Measurements from ENCODE around the gene PPP1R12A.
"Not testable (repeated sequence)": the region's sequence is repeated elsewhere in the genome, so short reads cannot be mapped to it uniquely, and the experiment has no call there.

PPP1R12A gene

DNA sequence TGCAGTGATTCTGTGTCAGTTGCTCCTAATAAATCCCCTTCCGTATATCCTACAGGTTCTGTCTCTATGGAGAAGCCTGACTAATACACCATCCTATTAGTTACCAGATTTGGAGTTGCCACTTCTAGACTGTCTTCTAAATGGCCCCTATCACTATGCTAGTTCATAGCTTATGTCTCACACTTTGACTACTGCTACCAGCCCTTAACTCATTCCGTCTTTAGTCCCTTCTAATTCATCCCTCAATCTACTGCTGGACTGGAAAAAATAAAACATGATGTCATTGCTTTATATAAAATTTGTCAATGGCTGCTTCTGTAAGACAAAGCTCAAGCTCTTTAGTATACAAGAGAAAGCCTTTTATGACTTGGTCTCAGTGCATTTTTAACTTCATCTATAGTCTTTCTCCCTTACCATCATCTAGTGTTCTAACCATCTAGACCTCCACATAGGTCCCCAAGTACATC lies 99.5 kb downstream of the PPP1R12A start:
- no peak for DNase-seq

DNA sequence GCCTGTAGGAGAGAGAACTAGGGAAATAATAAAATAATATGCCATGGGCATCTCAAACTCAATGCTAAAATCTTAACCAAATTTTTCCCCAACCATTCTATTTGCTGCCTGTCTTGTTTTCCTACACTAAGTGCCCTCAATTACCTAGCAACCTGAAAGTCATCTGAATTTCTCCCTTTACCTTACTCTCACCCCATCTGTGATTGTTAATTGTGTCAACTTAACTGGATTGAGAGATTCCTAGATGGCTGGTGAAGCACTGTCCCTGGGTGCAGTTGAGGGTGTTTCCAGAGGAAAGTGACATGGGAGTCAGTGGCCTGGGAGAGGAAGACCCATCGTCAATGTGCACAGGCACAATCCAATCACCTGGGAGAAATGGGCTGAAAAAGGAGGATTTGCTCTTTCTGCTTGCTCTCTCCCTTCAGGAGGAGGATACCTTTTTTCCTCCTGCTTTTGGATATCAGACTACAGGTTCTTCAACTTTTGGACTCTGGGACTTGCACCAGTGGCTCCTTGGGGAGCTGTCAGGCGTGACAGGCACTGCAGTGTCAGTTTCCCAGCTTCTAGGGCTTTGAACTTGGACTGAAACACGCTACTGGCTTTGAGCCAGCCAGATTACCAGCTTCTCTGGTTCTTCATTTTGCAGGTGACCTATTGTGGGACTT lies 100.1 kb downstream of the PPP1R12A start:
- DNase-seq, result no peak

DNA sequence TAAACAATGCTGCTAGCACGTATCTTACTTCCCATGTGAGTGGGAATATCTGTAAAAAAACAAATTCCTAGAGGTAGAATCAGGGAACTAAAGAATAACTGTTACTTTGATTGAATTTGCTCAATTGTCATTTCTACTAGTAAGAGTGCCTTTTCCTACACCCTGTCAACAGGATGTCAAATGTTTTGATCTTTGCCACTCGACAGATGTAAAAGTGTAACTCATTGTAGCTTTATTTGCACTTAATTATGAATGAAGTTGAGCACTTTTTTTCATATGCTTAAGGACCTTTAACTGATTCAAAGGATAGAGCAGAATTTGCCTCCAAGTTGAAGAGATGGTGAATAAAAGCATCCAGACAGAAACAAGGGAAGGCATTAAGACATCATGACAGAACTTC lies 104.5 kb downstream of the PPP1R12A start:
- no peak for DNase-seq

DNA sequence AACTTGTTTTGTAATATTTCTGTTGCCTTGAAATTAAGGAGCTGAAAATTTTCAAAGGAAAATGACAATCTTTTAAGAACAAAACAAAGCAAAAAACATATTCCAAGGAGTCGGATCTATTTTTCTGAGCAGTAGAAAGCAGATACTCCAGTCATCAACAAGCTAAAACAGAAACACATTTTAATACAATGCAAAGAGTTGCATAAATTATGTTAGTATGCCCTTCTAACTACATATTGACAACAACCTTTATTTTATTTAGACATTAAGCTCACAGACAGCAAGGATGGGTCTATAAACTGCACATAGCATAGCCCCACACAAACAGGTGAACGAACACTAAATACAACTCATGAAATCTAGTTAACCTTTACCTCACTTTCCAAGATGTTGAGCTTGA lies 106.0 kb downstream of the PPP1R12A start:
- DNase-seq, result no peak

DNA sequence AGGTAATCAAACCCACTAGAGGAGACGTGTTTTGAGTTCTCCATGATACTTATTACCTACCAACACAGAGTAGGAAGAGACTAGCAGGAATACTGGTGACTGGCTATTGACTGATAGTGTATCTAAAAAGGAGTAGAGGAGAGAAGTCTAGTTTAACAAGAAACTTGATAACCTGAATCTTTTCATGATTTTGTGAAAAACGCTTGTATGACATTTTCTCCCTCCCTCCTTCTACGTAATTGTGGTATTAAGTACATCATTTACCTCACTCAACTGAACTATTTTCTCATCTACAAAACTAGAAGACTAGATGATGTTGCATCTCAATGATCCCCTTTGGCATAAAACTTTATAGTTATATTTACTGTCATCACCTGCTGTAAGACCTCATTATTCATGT lies 107.4 kb downstream of the PPP1R12A start:
- no peak for DNase-seq

DNA sequence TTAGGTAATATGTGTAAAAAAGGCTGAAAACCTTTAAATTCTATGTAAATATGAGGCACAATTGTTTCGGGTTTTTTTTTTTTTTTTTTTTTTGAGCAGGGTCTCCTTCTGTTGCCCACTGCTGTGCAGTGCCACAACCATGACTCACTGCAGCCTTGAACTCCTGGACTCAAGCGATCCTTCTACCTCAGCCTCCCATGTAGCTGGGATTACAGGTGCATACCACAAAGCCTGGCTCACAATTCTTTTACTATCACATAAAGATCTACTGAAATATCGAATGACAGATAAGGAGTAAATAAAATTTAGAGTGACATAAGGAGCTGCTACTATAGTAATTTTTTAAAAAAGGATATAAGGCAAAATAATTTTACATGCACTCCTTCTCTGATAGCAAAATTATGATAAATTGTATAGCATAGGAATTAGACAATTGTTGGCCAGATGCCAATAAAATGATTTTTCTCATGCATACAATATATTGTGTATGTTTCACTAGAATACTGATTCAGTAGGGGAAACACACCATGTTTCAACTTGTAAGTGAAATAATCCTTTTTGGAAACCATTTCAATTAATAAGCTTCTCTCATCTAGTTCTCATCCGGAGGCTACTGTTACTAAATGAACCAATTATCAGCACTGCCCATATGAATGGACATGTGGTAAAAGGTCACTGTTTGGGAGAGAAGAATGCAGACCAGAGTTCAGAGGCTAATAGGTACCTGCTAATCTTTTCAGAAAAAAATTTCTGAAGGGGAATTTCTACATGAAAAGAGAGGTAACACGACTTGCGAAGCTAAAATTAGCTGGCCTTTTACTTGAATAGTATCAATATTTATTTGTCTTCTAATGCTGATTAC lies 108.4 kb downstream of the PPP1R12A start:
- DNase-seq, result no peak

DNA sequence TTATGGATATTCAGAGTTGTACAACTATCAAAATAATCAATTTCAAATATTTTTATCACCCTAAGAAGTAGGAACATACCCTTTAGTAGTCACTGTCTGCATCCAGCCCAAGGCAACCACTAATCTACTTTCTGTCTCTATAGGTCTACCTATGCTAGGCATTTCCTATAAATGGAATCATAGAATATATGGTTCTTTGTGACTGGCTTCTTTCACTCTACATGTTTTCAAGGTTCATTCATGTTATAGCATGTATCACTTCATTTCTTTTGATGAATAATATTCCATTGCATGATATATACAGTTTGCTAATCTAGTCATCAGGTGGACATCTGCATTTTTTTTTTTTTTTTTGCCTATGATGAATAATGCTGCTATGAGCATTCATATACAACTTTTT lies 112.4 kb downstream of the PPP1R12A start:
- no peak for DNase-seq

DNA sequence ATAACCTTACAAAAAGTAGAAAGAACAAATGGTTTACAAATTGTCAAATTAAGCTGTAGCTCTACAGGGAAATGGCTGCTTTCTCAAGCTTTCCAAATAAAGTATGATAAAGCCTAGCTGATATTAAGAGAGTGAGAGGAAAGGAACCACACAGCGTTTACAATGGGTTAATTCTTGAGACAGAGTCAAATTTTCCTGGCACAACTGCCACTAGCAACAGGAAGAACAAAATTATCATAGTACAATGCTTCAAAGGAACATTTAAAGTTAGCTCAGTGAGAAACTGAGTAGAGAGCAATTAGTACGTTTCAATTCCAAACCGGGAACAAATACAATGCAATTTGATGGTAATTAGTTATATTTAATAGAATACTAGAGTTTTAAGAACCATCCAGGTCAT lies 116.0 kb downstream of the PPP1R12A start:
- no peak for DNase-seq

DNA sequence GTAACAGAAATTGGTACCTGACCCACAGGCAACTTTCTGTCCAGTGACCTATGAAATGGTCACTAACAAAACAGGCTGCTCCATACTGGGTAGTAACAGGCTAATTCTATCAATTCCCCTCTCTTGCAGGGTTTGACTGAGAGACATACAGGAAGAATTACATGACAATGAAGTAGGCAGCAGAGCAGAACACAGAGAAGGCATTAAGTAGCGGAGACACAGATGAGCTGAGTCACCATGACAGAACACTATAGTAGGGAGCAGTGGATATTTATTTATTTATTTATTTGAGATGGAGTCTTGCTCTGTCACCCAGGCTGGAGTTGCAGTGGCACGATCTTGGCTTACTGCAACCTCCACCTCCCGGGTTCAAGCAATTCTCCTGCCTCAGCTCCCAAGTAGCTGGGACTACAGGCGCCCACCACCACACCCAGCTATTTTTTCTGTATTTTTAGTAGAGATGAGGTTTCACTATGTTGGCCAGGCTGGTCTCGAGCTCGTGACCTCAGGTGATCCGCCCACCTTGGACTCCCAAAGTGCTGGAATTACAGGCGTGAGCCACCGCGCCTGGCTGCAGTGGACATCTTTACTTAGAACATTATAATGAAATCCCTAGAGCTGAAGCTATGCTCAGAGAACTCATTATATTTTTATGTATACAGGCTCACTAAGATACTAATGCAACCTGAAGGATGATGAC lies 150.4 kb downstream of the PPP1R12A start:
- not testable (repeated sequence) for DNase-seq

DNA sequence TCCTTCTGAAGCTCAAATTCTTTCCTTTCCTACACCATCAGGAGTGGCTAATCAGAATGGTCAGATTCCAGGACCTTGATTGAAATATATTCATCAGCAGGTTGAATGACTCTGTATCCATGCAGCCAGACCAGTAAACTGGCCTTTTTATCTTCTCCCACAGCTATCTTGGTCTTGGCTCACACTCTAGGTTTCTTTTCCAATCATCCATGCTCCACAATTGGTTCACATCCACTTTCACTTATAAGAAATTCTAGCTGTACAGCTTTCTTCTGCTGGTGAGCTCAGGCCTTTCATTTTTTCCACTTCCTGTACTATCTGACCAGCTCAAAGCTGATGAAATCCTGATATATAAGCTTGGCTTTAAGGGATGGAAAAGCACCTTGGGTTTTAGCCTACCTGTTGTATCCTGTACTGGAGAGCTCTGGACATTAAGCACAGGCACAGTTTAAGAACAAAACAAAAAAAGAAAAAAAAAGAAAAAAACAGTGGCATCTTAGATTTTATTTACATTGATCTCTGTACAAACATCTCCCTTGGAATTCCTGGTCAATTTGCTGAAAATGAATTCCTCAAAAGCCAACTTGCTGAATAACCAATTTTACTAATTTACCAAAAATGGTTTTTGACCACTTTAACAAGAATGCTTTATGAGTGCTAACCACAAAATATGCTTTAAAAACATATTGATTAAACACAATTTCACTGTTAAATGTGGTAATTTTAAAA lies 152.6 kb downstream of the PPP1R12A start:
- no peak for DNase-seq

DNA sequence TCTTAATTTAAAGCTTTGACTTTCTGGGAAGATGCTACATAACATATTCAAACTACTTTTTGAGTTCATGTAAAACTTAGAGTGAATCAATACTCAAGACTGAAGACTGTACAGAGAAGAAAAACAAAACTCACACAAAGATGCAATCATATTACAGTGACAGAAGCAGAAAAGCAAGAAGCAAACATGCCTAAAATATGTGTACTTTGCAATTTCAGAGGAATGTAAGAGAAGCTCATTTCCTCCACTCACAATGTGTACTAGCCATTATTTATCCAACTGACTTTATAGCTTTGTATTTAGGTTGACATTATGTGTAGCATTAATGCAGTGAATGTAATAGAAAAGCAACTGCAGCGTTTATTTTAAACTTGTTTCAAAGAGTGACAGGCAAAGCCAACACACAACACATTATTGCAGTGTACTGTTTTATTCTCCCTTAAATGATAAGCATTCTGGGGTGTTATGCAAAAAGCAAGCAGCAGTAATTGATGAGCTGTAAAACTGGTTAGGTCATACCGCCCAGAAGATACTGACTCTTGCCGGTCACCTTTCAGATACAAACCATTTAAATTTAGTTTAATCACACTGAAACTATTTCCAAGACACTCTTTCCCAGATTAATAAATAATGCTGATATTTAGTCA lies 156.0 kb downstream of the PPP1R12A start:
- no peak for DNase-seq

DNA sequence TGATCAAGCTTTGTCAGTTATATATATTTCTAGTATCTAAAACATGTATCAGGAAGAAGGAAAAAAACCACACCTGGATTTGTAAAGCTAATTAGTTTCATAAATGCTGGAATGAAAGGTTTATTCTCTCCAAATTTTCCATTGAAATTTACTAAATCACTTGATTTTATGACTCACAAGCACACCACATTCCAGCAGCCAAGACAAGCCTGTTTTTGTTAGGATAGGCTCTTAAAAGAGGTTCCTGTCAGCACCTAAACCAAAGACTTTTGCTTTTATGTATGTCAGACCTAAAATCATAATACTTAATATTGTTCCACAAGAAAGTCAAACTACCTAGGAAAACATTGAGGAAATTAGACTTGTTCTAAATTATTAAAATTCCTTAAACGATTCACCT lies 158.8 kb downstream of the PPP1R12A start:
- DNase-seq, result no peak

DNA sequence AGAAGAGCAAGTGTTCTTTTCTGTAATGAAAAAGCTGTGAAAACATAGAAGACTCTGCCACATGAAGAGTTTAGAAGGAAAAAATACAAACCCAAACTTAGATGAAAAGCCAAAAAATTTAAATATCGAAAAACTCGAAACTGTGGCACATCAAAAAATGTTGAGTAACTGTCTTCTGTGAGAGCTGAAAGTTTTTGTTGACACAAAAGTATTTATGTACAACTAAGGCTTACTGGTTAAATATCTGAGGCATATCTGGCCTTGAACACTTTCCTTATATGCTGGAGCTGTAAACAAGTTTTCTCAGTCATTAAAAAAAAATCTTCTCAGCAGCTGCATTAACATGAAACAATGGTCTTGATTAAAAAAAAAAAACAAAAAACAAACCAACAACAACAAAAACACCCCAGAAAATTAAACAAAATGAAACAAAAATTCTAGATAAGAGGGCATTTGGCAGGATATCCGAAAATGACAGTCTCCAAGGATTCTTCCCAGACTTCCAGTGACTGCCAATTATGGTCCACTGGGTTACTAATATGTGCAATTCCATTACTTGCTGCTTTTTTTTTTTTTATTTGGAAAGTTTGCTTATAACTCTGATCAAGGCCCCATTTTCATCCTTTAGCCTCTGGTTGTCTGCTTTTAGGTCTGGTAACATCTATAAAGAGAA lies 159.4 kb downstream of the PPP1R12A start:
- no peak for DNase-seq

DNA sequence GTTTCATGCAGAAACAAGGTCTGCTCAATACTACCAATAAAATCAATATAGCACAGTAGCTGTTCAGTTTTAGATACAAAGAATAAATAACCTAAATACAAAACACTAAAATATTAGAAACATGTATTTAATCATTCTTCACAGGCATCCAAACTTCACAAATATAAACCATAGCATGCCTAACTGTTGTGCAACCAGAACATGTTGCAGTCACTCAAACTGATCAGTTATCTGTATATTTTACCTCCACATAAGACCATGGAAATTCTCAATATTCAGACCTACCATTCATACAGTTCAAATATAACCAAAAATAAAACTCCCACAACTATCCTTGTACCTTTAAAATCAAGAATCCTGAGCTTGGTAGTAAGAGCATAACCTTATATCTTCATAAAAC lies 161.0 kb downstream of the PPP1R12A start:
- no peak for DNase-seq

DNA sequence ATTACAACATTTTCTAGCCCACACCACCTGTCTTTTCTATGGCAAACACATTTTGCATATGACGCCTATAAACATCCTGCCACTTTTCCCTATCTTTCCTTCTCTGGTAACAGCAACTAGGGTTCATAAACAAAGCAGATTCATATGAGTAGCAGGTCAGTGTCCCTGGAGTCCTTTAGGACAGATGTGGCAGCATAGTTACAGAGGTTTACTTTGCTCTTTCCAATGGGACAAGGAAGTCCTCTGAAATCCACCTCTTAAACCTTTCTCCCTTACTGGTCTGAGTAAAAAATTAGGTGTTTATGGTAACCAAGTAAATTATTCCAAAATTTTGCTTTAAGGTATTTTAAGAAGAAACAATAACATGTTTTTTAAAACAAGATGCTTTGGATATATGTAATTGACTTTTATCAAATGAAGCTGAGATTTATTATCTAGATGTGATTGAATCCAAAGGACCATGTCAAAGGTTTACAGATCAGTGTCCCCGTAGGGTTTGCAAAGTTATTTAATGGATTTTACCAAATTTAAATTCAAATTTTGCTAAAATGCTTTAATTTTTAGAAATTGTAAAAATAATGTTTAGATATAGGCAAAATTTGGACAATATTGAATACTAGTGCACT lies 164.9 kb downstream of the PPP1R12A start:
- no peak for DNase-seq

DNA sequence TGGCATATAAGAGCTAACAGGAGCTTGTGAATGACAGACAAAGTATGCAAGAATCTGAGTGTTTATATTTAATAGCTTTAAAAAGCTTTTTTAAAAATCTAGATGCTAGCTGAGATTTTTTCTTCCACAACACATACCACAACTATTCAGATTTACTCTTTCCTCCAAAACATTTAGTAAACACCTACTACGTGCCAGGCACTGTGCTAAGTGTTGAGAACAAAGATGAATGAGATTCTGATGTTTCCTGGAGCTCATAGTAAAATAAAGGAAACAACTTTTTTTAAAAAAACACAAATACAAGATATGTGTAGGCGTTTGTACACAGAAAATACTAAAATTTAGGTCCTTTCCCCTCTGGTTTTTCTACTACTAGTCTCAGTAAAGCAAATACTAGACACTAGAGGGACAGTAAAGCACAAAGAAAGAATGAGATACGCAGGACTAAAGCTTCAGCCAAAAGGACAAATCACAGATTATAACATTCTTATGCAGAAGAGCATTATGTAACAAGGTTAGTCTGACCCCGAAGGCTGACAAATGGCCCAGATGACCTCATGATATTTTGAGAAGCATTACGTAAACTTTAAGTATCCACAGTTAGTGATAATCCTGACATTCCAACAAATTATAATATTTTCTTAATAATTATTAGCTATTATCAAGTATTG lies 165.6 kb downstream of the PPP1R12A start:
- no peak for DNase-seq

DNA sequence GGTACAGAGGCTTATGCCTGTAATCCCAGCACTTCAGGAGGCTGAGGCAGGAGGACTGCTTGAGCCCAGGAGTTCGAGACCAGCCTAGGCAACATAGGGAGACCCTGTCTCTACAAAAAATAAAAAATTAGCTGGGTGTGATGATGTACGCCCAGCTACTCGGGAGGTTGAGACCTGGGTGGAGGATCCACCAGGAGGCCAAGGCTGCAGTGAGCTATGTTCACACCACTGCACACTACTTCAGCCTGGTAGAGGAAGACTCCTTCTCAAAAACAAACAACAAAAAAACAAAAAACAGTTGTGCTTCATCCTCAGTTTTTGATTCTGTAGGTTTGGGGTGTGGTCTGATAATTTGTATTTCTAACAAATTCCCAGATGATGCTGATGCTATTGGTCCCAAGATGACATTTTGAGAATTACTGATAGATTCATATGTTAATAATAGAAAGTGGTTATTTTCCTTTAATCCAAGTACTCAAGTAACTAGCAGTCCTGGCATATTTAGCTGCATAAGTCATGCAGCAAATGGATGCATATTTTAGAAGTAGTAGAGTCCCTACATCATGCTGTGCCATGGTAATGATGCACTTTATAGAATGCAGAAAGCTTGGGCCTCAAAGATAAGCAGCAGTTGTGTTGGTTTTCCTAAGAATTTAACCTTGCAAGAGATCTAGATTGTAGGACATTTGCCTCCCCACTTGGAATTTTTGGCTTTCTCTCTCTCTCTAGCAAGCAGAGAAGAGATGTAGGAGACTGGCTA lies 168.0 kb downstream of the PPP1R12A start:
- no peak for DNase-seq

DNA sequence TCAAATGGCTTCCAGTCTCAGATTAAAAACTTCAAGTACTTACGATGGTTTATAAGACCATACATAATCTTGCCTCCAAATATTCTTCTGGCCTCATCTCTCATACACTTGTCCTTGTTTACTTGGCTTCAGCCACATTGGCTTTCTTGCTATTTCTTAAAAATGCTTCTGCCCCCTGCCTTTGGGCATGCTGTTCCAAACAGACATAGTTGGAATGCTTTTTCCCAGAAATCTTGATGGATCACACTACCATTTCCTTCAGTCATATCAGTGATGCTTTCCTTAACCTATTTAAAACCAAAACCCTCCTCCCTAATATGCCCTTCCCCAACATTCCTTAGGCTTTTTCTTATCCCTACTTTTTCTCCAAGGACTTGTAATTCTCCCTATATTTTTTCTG lies 169.7 kb downstream of the PPP1R12A start:
- DNase-seq, result no peak

DNA sequence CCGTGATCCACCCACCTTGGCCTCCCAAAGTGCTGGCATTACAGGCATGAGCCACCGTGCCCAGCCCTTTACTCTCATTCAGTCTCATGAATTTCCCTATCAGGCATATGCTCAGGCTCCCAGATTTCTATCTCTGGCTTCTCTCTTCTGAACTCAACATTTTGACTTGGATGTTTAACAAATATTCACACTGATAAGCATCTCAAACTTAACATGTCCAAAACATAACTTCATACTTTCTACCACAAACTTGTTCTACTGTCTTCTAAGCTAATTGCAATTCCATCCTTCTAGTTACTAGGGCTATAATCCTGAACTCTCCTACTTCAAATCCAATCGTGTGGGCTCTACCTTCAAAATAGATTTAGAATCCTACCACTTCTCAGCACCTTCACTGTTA lies 170.3 kb downstream of the PPP1R12A start:
- no peak for DNase-seq
